GM12878 (cell line): Measurements from ENCODE around the gene TMEM35A. TPM values are rescaled to one million over a fixed set of nuclear protein-coding genes. Genes with fewer than 3 reads are reported as not detected.

ENCODE experiments used
- ATAC-seq: fragments of 200-7000 bp; cut with Tn5 transposase; 3 replicates; pipeline ENCODE4 v1.9.1; 2020; ENCODE audit warnings: mild to moderate bottlenecking, moderate library complexity
- BruUV-seq: library from RNA; stranded (reverse); fragments of 400-500 nt; replicated peaks from 2 replicates; lab custom pipeline; 2021; lab: Mats Ljungman, UMichigan
- CTCF ChIA-PET: fragments of 300-600 bp; sonication (Branson Sonifier 250); formaldehyde crosslinking; extraction: SDS; loops from one replicate; lab custom pipeline; 2021; ENCODE audit warnings: inconsistent platforms; lab: Yijun Ruan, JAX
- POLR2A ChIA-PET: fragments of 350-600 bp; formaldehyde crosslinking; extraction: SDS; loops from one replicate; lab custom pipeline; 2021; ENCODE audit warnings: inconsistent platforms; lab: Charles Lee
- RAD21 ChIA-PET: fragments of 300-600 bp; sonication (Branson Sonifier 250); formaldehyde crosslinking; loops from one replicate; lab custom pipeline; 2023; ENCODE audit warnings: antibody characterized with exemption; ENCODE audit not compliant: unreplicated experiment; lab: Charles Lee
- SMC1A ChIA-PET: fragments of 300-600 bp; sonication (Branson Sonifier 250); formaldehyde crosslinking; loops from one replicate; lab custom pipeline; 2023; ENCODE audit not compliant: unreplicated experiment, uncharacterized antibody; lab: Charles Lee
- DNase-seq: peaks from one replicate; pipeline ENCODE4 v3.0.0-alpha.2; 2011; ENCODE audit warnings: low read depth, low spot score
- FAIRE-seq: peaks from 3 replicates; lab custom pipeline; 2011; peaks lifted over from hg19 to GRCh38; lab: Jason Lieb, UNC
- H2AFZ ChIP-seq: 2 replicates; pipeline ENCODE4 v1.6.0; 2011; ENCODE audit warnings: low read depth, low read length, control low read depth; ENCODE audit not compliant: control insufficient read depth
- H3K27ac ChIP-seq: 2 replicates; pipeline ENCODE4 v1.5.1; 2011; ENCODE audit warnings: control low read depth; ENCODE audit not compliant: control insufficient read depth, insufficient read depth
- H3K27me3 ChIP-seq, 2 experiments: replicated peaks in 1 of 2; 2 replicates each; pipeline versions ENCODE4 v1.6.0 to v1.6.1; 2011; ENCODE audit warnings: low read length in 1 of 2; ENCODE audit not compliant: control insufficient read depth in 2 of 2, insufficient read depth in 2 of 2
- H3K36me3 ChIP-seq, 2 experiments: 2 replicates each; pipeline ENCODE4 v1.5.1; 2011; ENCODE audit warnings: low read length in 1 of 2; ENCODE audit not compliant: control insufficient read depth in 2 of 2, insufficient read depth in 2 of 2
- H3K4me1 ChIP-seq: 2 replicates; pipeline ENCODE4 v1.6.1; 2011; ENCODE audit warnings: mild to moderate bottlenecking, low read length, moderate library complexity, mixed read lengths; ENCODE audit not compliant: control insufficient read depth, insufficient read depth
- H3K4me2 ChIP-seq: 2 replicates; pipeline ENCODE4 v1.6.0; 2011; ENCODE audit warnings: control low read depth; ENCODE audit not compliant: control insufficient read depth, insufficient read depth
- H3K4me3 ChIP-seq: fragments of 200-600 bp; sonication (generic); 2 replicates; pipeline ENCODE4 v1.5.1; 2016
- H3K79me2 ChIP-seq: 2 replicates; pipeline ENCODE4 v1.6.0; 2011; ENCODE audit warnings: low read length; ENCODE audit not compliant: control insufficient read depth, insufficient read depth
- H3K9ac ChIP-seq: 2 replicates; pipeline ENCODE4 v1.8.0; 2011; ENCODE audit warnings: low read length, control low read depth, mixed read lengths; ENCODE audit not compliant: control insufficient read depth, insufficient read depth
- H3K9me3 ChIP-seq: replicated peaks from 3 replicates; pipeline ENCODE4 v1.5.1; 2011; ENCODE audit warnings: mild to moderate bottlenecking, low read length; ENCODE audit not compliant: control insufficient read depth, insufficient read depth
- H4K20me1 ChIP-seq: 2 replicates; pipeline ENCODE4 v1.6.0; 2011; ENCODE audit not compliant: control insufficient read depth, insufficient read depth
- BACH1 ChIP-seq: fragments of 450-650 bp; IDR thresholded peaks from 2 replicates; pipeline ENCODE4 v1.6.1; 2017; ENCODE audit warnings: mild to moderate bottlenecking, borderline replicate concordance
- BMI1 ChIP-seq: fragments of 450-650 bp; IDR thresholded peaks from 2 replicates; pipeline ENCODE4 v1.6.1; 2016; ENCODE audit warnings: mild to moderate bottlenecking, moderate library complexity, borderline replicate concordance
- CHD1 ChIP-seq: IDR thresholded peaks from 2 replicates; pipeline ENCODE4 v1.6.1; 2012; ENCODE audit warnings: low read depth, low read length, improper control_type of control experiment
- HCFC1 ChIP-seq: fragments of 150-350 bp; IDR thresholded peaks from 2 replicates; pipeline ENCODE4 v1.6.1; 2014; ENCODE audit warnings: low read length
- IKZF2 ChIP-seq, 2 experiments: fragments of 450-650 bp; IDR thresholded peaks; 2 replicates each; pipeline ENCODE4 v1.6.1; 2017; ENCODE audit warnings: mild to moderate bottlenecking in 2 of 2, moderate library complexity in 2 of 2
- KDM1A ChIP-seq: fragments of 200-600 bp; sonication (generic); IDR thresholded peaks from 2 replicates; pipeline ENCODE4 v1.6.1; 2016; ENCODE audit warnings: borderline replicate concordance
- MLLT1 ChIP-seq: fragments of 450-650 bp; IDR thresholded peaks from 2 replicates; pipeline ENCODE4 v1.6.1; 2016; ENCODE audit warnings: mild to moderate bottlenecking
- MTA3 ChIP-seq: IDR thresholded peaks from 2 replicates; pipeline ENCODE4 v1.6.1; 2012; ENCODE audit warnings: low read length, inconsistent platforms, borderline replicate concordance
- USF2 ChIP-seq: IDR thresholded peaks from 2 replicates; pipeline ENCODE4 v1.6.1; 2011; ENCODE audit warnings: low read depth, low read length, improper control_type of control experiment, borderline replicate concordance
- ZBED1 ChIP-seq: IDR thresholded peaks from 2 replicates; pipeline ENCODE4 v1.6.1; 2016; ENCODE audit warnings: borderline replicate concordance
- ZNF274 ChIP-seq: IDR thresholded peaks from one replicate; pipeline ENCODE4 v1.8.0; 2011; ENCODE audit not compliant: insufficient read length, insufficient read depth
- ZNF687 ChIP-seq: fragments of 450-650 bp; IDR thresholded peaks from 2 replicates; pipeline ENCODE4 v1.6.1; 2017; ENCODE audit warnings: mild to moderate bottlenecking, moderate library complexity
- WGBS: methylation state at CpG from one replicate; pipeline ENCODE4 v1.1.6; 2016; ENCODE audit warnings: low lambda C conversion rate; ENCODE audit not compliant: insufficient replicate concordance, insufficient coverage; ENCODE audit errors: missing lambda C conversion rate; 5-methylcytosine and 5-hydroxymethylcytosine counted together
- in situ Hi-C: fragments of 300-500 bp; cut with MboI; formaldehyde crosslinking; loops from 9 replicates; pipeline ENCODE4 v1.14.3; 2018; ENCODE audit warnings: mixed read lengths
- intact Hi-C: fragments of 100-400 bp; cut with micrococcal nuclease; formaldehyde crosslinking; loops from one replicate; pipeline ENCODE4 v1.14.2; 2022; ENCODE audit not compliant: unreplicated experiment
- polyA plus RNA-seq, 11 experiments: library from polyadenylated mRNA; depleted of rRNA in 4 of 11; unstranded in 6 of 11; stranded (reverse) in 5 of 11; fragments of >200 nt; fragmentation: Nextera tagmentation in 4 of 11; fragmentation: Illumina TruSeq in 1 of 11; extraction: Ambion mirVana in 4 of 11; extraction: Trizol in 1 of 11; gene quantifications; 1 replicate in 1 of 11; 2 replicates in 10 of 11; pipeline versions ENCODE4 v1.2.1 to v1.2.3, GENCODE V29; 2011 to 2016; ENCODE audit warnings: inconsistent platforms in 2 of 11, missing spikeins in 2 of 11, low read depth in 1 of 11
- total RNA-seq, 4 experiments: library from RNA; depleted of rRNA in 3 of 4; stranded (reverse); fragments of >200 nt in 3 of 4; fragmentation: Illumina TruSeq in 1 of 4; extraction: Trizol in 1 of 4; gene quantifications; 2 replicates each; pipeline versions ENCODE4 v1.2.1 to v1.2.3, GENCODE V29; 2013 to 2021
- TF ChIP-seq, protein P1 (sequence below): fragments of 450-650 bp; IDR thresholded peaks from 2 replicates; pipeline ENCODE4 v1.6.1; 2017; ENCODE audit warnings: antibody characterized with exemption, mild to moderate bottlenecking, moderate library complexity
- TF ChIP-seq, protein P2 (sequence below): IDR thresholded peaks from 2 replicates; pipeline ENCODE4 v1.6.1; 2012; ENCODE audit warnings: low read depth, low read length, improper control_type of control experiment

TMEM35A gene
- total and polyA plus RNA-seq, 10 of the 15 experiments (the other 5 are each of a cell fraction or from before 2014, with no cell fraction given), result not detected

GRCh38 chrX:101136235-101136634 is 57.6 kb downstream of the TMEM35A start:
- H3K9me3 ChIP-seq, result no peaks in the 10 kb centered on the region
- H3K4me2 ChIP-seq, result no peak overlapping the region
- no peak overlapping the region for H3K27ac ChIP-seq
- no peak for DNase-seq
- peaks cover 0 to 3% of the 10 kb centered on the region in 2 experiments; a peak in 1 of 4 replicates for H3K36me3 ChIP-seq
- no peaks in the 10 kb centered on the region for H3K27me3 ChIP-seq
- no peaks in the 10 kb centered on the region for H4K20me1 ChIP-seq
- FAIRE-seq, result no peak
- RAD21 ChIA-PET, result no interaction called here
- no TSS peak for BruUV-seq
- no peak overlapping the region for H2AFZ ChIP-seq
- 62% methylated on average over 2 of the region's 2 CpGs for WGBS
- in situ Hi-C loops (no loop called here), intact Hi-C loops (no loop called here)
- no peak overlapping the region for H3K9ac ChIP-seq
- POLR2A ChIA-PET, result no interaction called here
- H3K79me2 ChIP-seq, result no peaks in the 10 kb centered on the region
- no peak for ATAC-seq
- H3K4me1 ChIP-seq, result no peaks in the 10 kb centered on the region
- CTCF ChIA-PET, result interaction anchor here (0.7 kb wide), 1 partner anchor 10 kb away, joined by 3 read pairs; no protein-coding TSS in a partner anchor
- H3K4me3 ChIP-seq, result no peak overlapping the region
- no peak for TF ChIP-seq IKZF2 (IDR thresholded peaks at IDR 0.05)
- TF ChIP-seq, protein P1, sequence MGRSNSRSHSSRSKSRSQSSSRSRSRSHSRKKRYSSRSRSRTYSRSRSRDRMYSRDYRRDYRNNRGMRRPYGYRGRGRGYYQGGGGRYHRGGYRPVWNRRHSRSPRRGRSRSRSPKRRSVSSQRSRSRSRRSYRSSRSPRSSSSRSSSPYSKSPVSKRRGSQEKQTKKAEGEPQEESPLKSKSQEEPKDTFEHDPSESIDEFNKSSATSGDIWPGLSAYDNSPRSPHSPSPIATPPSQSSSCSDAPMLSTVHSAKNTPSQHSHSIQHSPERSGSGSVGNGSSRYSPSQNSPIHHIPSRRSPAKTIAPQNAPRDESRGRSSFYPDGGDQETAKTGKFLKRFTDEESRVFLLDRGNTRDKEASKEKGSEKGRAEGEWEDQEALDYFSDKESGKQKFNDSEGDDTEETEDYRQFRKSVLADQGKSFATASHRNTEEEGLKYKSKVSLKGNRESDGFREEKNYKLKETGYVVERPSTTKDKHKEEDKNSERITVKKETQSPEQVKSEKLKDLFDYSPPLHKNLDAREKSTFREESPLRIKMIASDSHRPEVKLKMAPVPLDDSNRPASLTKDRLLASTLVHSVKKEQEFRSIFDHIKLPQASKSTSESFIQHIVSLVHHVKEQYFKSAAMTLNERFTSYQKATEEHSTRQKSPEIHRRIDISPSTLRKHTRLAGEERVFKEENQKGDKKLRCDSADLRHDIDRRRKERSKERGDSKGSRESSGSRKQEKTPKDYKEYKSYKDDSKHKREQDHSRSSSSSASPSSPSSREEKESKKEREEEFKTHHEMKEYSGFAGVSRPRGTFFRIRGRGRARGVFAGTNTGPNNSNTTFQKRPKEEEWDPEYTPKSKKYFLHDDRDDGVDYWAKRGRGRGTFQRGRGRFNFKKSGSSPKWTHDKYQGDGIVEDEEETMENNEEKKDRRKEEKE, result no peak
- no peak for TF ChIP-seq KDM1A
- TF ChIP-seq CHD1, result no peak
- no peak for TF ChIP-seq HCFC1
- TF ChIP-seq MTA3, result no peak
- TF ChIP-seq ZNF274, result no peak
- no peak for TF ChIP-seq ZNF687
- TF ChIP-seq, protein P2, sequence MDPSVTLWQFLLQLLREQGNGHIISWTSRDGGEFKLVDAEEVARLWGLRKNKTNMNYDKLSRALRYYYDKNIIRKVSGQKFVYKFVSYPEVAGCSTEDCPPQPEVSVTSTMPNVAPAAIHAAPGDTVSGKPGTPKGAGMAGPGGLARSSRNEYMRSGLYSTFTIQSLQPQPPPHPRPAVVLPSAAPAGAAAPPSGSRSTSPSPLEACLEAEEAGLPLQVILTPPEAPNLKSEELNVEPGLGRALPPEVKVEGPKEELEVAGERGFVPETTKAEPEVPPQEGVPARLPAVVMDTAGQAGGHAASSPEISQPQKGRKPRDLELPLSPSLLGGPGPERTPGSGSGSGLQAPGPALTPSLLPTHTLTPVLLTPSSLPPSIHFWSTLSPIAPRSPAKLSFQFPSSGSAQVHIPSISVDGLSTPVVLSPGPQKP, result no peak
- TF ChIP-seq BMI1, result no peak
- no peak for TF ChIP-seq ZBED1
- no peak for TF ChIP-seq BACH1
- TF ChIP-seq USF2, result no peak
- no peak for TF ChIP-seq MLLT1
- SMC1A ChIA-PET, result no interaction called here
